IPS-20b (cell line): Measurements from ENCODE around the gene RCC2.
"Not testable (repeated sequence)": the region's sequence is repeated elsewhere in the genome, so short reads cannot be mapped to it uniquely, and the experiment has no call there.

Experiments
- H3K27ac ChIP-seq: one replicate; pipeline ENCODE4 v1.5.1; 2013; ENCODE audit warnings: low read length
- H3K27me3 ChIP-seq: 2 replicates; pipeline ENCODE4 v1.6.1; 2013; ENCODE audit warnings: mild to moderate bottlenecking, low read length, inconsistent platforms; ENCODE audit not compliant: insufficient read depth
- H3K36me3 ChIP-seq: 2 replicates; pipeline ENCODE4 v1.6.1; 2013; ENCODE audit warnings: low read depth, mild to moderate bottlenecking, inconsistent platforms, low read length, moderate library complexity; ENCODE audit not compliant: insufficient read depth
- H3K4me1 ChIP-seq: 2 replicates; pipeline ENCODE4 v1.6.1; 2013; ENCODE audit warnings: mild to moderate bottlenecking, control low read depth, inconsistent platforms, low read length, moderate library complexity; ENCODE audit not compliant: insufficient read depth
- H3K4me3 ChIP-seq: 2 replicates; pipeline ENCODE4 v1.5.1; 2013; ENCODE audit warnings: mild to moderate bottlenecking, low read length, inconsistent platforms
- H3K9ac ChIP-seq: 2 replicates; pipeline ENCODE4 v1.6.1; 2013; ENCODE audit warnings: low read depth, mild to moderate bottlenecking, inconsistent platforms, low read length, moderate library complexity
- H3K9me3 ChIP-seq: 2 replicates; pipeline ENCODE4 v1.6.1; 2013; ENCODE audit warnings: mild to moderate bottlenecking, low read depth, low read length, inconsistent platforms; ENCODE audit not compliant: insufficient read depth

Gene RCC2

DNA sequence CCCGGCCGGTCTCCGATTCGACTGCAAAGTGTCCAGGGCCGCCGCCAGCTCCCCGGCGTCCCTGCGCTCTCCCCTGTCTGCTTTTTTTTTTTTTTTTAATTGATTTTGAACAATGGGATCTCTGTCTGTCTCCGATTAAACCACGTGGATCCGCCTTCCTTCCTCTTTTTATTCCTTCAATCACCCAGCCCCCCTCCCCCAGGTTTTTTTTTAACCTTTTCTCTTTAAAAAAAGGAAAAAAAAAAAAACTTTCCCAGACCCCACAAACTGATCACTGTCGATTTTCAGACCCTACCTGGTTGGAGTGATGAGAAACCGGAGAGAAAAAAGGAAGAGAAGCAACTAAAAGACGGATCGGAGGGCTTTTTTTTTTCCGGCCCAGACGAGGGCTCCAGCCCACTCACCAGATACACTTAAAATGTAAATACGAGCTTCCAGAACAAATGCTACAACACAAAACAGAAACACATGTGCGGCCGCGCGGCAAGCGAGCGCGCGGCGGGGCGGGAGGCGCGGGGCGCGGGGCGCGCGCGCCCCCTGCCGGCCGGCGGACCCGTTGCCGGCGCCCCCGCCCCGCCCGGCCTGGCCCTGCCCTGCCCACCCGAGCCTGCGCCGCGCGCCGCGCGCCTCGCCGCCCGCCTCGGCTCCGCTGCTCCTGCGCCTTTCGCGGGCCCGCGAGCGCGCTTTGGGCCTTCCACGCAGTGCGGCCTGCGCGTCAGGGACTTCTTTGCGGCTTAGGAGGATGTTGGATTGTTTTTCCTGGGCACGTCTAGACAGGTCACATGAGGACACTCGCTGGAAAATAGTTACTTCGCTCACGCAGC, at the start of gene RCC2:
Gene RCC2 (minus strand): TSS at position 428 of the 824 bp plus-strand sequence. CDS start 1,163 bp downstream, outside the sequence.
- H3K27me3 ChIP-seq = peaks cover 25% of the 10 kb centered on the region
- peaks cover 29% of the 10 kb centered on the region for H3K36me3 ChIP-seq
- H3K4me1 ChIP-seq = peaks cover 42% of the 10 kb centered on the region
- H3K9me3 ChIP-seq = no peaks in the 10 kb centered on the region
- H3K9ac ChIP-seq = peak within 1 kb of the TSS; percentile 99
- H3K4me3 ChIP-seq = peak within 1 kb of the TSS; percentile 99
- H3K27ac ChIP-seq = peak within 1 kb of the TSS; percentile 90

DNA sequence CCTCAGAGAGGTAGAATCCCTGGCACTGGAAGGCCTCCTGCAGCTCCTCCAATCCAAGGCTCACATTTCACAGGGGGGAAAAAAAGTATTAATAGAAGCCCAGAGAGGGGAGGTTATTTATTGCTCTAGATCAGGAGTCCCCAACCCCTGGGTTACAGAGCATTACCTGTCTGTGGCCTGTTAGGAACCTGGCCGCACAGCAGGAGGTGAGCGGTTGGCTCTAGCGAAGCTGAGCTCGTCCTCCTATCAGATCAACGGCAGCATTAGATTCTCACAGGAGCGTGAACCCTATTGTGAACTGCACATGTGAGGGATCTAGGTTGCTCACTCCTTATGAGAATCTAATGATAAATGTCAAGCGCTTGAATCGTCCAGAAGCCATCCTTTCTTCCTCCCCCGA, 46.8 kb upstream of the RCC2 start:
- no peaks in the 10 kb centered on the region for H3K9me3 ChIP-seq
- no peak overlapping the region for H3K27ac ChIP-seq
- H3K27me3 ChIP-seq = no peaks in the 10 kb centered on the region
- no peaks in the 10 kb centered on the region for H3K36me3 ChIP-seq
- no peak overlapping the region for H3K9ac ChIP-seq
- H3K4me1 ChIP-seq = no peaks in the 10 kb centered on the region; the same call in 1 of the 2 replicates
- H3K4me3 ChIP-seq = no peak overlapping the region

DNA sequence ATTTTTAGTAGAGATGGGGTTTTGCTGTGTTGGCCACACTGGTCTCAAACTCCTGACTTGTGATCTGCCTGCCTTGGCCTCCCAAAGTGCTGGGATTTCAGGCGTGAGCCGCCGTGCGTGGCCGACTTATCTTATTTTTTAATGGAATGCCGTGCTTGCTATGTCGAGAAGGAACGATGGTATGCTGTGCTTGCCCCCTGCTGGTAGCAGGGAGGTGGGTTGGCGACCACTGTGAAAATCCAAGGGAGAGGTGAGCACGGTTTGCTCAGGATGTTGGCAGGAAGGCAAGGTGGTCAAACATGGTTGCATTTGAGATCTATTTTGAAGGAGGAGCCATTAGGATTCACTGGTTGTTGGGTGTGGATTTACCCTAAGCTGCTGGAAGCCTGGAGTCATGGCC, 45.8 kb upstream of the RCC2 start:
- Histone ChIP-seq H3K4me3 (no peak overlapping the region), H3K9ac (no peak overlapping the region), H3K36me3 (no peaks in the 10 kb centered on the region), H3K9me3 (no peaks in the 10 kb centered on the region), H3K27ac (no peak overlapping the region), H3K4me1 (no peaks in the 10 kb centered on the region; the same call in 1 of the 2 replicates), H3K27me3 (no peaks in the 10 kb centered on the region)

DNA sequence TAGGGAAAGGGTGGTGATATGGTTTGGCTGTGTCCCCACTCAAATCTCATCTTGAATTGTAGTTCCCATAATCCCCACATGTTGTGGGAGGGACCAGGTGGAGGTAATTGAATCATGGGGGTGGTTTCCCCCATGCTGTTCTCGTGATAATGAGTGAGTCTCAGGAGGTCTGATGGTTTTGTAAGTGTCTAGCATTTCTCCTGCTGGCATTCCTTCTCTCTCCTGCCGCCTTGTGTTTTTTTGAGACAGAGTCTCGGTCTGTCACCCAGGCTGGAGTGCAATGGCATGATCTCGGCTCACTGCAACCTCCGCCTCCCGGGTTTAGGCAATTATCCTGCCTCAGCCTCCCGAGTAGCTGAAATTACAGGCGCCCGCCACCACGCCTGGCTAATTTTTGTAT, 42.5 kb upstream of the RCC2 start:
- H3K9me3 ChIP-seq, H3K4me1 ChIP-seq, H3K9ac ChIP-seq, H3K27me3 ChIP-seq, H3K36me3 ChIP-seq, H3K4me3 ChIP-seq, H3K27ac ChIP-seq: not testable (repeated sequence)

DNA sequence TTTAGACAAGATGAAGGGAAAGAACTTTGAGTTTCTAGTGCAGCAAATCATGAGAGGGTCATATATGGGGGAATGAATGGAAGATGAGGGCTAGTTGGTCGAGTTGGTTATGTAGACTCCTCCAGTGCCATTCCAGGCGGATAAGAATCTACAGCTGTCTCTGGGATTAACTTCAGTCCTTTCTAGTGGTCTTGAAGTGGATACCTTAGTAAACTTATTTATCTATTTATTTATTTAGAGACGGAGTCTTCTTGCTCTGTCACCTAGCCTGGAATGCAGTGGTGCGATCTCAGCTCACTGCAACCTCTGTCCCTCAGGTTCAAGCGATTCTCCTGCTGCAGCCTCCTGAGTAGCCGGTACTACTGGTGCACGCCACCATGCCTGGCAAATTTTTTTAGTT, 41.4 kb upstream of the RCC2 start:
- Histone ChIP-seq H3K27me3 (no peaks in the 10 kb centered on the region), H3K9ac (no peak overlapping the region), H3K4me1 (peaks cover 8% of the 10 kb centered on the region), H3K27ac (no peak overlapping the region), H3K4me3 (no peak overlapping the region), H3K9me3 (no peaks in the 10 kb centered on the region), H3K36me3 (no peaks in the 10 kb centered on the region)

DNA sequence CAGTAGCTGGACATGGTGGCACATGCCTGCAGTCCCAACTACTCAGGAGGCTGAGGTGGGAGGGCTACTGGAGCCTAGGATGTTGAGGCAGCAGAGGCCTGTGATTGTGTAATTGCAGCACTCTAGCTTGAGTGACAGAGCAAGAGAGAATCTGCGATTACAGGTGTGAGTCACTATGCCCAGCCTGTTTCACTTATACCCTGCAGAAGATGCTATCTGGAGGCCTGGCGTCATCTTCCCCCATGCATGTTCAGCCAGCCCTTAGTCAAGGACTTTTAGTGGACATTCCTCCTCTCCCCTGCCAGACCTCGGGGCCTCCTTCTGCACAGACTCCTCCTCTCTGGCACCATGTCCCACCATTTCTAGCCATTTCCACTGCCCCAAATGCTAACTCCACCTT, 36.3 kb upstream of the RCC2 start:
- no peak overlapping the region for H3K9ac ChIP-seq

DNA sequence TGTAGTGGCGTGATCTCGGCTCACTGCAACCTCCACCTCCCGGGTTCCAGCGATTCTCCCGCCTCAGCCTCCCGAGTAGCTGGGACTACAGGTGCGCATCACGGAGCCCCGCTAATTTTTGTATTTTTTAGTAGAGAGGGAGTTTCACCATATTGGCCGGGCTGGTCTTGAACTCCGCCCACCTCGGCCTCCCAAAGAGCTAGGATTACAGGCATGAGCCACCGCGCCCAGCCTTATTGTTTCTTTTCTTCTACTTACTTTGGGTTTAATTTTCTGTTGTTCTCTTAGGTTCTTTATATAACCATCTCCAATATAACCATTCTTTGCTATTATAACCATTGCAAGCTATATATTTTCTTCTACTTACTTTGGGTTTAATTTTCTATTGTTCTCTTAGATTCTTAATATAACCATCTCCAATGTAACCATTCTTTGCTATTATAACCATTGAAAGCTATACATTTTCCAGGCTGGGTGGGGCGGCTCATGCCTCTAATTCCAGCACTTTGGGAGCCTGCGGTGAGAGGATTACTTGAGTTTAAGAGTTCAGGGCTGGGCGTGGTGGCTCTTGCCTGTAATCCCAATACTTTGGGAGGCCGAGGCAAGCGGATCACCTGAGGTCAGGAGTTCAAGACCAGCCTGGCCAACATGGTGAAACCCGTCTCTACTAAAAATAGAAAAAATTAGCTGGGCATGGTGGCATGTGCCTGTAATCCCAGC, 35.5 kb upstream of the RCC2 start:
- H3K36me3 ChIP-seq, H3K4me3 ChIP-seq, H3K27ac ChIP-seq, H3K9me3 ChIP-seq, H3K9ac ChIP-seq, H3K27me3 ChIP-seq: not testable (repeated sequence)
- peaks cover 15% of the 10 kb centered on the region for H3K4me1 ChIP-seq

More for the DNA sequence above, 36.3 kb upstream of the RCC2 start:
- no peaks in the 10 kb centered on the region for H3K27me3 ChIP-seq
- no peaks in the 10 kb centered on the region for H3K36me3 ChIP-seq
- no peak overlapping the region for H3K4me3 ChIP-seq
- H3K4me1 ChIP-seq = peaks cover 10% of the 10 kb centered on the region
- no peak overlapping the region for H3K27ac ChIP-seq
- H3K9me3 ChIP-seq = no peaks in the 10 kb centered on the region

DNA sequence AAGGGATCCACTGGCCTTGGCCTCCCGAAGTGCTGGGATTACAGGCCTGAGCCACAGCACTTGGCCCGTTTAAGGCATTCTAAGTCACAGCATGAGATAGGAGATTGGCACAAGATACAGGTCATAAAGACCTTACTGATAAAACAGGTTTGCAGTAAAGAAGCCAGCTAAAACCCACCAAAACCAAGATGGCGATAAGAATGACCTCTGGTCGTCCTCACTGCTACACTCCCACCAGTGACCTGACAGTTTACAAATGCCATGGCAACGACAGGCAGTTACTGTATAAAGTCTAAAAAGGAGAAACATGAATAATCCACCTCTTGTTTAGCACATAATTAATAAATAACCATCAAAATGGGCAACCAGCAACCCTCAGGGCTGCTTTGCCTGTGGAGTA, 33.3 kb upstream of the RCC2 start:
- Histone ChIP-seq H3K27ac (no peak overlapping the region), H3K4me3 (no peak overlapping the region), H3K27me3 (no peaks in the 10 kb centered on the region), H3K9me3 (no peaks in the 10 kb centered on the region), H3K4me1 (peaks cover 20% of the 10 kb centered on the region), H3K36me3 (no peaks in the 10 kb centered on the region), H3K9ac (no peak overlapping the region)

DNA sequence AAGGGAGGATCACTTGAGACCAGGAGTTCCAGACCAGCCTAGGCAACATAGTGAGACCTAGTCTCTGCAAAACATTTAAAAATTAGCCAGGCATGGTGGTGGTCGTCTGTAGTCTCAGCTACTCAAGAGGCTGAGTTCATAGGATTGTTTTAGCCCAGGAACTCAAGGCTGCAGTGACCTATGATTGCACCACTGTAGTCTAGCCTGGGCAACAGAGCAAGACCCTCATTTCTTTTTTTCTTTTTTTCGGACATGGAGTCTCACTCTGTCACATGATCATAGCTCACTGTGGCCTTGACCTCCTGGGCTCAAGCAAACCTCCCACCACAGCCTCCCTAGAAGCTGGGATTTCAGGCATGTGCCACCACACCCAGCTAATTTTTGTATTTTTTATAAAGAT, 31.9 kb upstream of the RCC2 start:
- peaks cover 15% of the 10 kb centered on the region for H3K4me1 ChIP-seq
- no peaks in the 10 kb centered on the region for H3K36me3 ChIP-seq
- no peaks in the 10 kb centered on the region for H3K27me3 ChIP-seq
- peak overlapping the region; percentile 61; the same call in 1 of the 2 replicates for H3K9ac ChIP-seq
- H3K9me3 ChIP-seq = no peaks in the 10 kb centered on the region
- H3K27ac ChIP-seq = peak overlapping the region; percentile 91
- no peak overlapping the region for H3K4me3 ChIP-seq

DNA sequence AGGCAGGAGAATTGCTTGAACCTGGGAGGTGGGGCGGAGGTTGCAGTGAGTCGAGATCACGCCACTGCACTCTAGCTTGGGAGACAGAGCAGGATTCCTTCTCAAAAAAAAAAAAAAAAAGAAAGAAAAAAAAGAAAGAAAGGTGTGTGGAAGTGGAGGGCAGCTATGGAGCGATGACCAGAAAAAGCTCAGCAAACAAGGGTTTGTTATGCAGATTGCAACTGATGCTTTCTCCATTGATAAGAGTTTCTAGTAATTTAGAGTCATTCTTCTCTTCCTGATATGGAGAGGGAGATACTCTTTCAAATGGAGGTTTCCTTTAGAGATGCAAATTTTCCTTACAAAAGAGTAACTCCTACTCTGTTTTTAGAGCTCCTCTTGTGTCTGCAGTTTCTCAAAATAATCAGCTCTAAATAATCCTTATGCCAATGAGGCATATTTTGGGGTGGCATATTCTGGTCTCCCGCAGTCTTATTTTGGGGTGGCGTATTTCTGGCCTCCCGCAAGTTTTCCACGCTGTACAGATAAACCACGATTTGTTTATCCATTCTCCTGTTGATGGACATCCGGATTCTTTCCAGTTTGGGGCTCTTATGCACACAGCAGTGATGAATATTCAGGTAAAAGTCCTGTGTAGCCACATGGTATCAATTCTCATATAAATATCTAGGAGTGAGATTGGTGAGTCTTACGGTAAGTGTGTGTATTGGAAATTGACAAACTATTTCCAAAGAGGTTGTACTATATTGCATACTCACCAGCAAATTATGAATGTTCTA, 30.7 kb upstream of the RCC2 start:
- Histone ChIP-seq H3K27ac (peak overlapping the region; percentile 91), H3K4me1 (peaks cover 9% of the 10 kb centered on the region; the same call in 1 of the 2 replicates), H3K4me3 (peak overlapping the region; percentile 55; the same call in 1 of the 2 replicates), H3K9me3 (no peaks in the 10 kb centered on the region), H3K36me3 (no peaks in the 10 kb centered on the region), H3K9ac (peak overlapping the region; percentile 63), H3K27me3 (no peaks in the 10 kb centered on the region)

DNA sequence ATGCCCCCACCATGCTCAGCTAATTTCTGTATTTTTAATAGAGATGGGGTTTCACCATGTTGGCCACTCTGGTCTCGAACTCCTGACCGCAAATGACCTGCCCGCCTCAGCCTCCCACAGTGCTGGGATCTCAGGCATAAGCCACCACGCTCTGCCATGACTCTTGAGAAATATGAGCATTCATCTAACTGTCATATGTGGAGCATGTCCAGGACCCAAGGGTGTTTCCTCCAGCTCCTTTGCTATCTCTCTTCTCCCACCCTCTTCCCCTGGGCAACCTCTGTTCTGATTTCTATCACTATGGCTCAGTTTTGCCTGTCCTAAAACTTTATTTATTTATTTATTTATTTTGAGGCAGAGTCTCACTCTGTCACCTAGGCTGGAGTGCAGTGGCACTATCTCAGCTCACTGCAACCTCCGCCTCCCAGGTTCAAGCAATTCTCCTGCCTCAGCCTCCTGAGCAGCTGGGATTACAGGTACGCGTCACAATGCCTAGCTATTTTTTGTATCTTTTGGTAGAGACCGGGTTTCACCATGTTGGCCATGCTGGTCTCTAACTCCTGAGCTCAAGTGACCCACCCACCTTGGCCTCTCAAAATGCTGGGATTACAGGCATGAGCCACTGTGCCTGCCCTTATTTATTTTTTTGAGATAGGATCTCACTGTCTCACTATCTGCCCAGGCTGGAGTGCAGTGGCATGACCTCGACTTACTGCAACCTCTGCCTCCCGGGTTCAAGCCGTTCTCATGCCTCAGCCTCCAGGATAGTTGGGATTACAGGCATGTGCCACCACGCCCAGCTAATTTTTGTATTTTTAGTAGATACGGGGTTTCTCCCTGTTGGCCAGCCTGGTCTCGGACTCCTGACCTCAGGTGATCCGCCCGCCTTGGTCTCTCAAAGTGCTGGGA, 29.1 kb upstream of the RCC2 start:
- not testable (repeated sequence) for H3K27me3 ChIP-seq, H3K4me1 ChIP-seq
- H3K9ac ChIP-seq = peak overlapping the region; percentile 59; the same call in 1 of the 2 replicates

More for the DNA sequence above, 29.1 kb upstream of the RCC2 start:
- not testable (repeated sequence) for H3K4me3 ChIP-seq, H3K36me3 ChIP-seq, H3K9me3 ChIP-seq
- H3K27ac ChIP-seq = peak overlapping the region; percentile 85
